Activated CD8-positive, alpha-beta memory T cell treated with anti-CD3 and anti-CD28 coated beads, Interleukin-2, amount 50 U/mL, for 24 hours (primary cell): ENCODE data around the gene SHROOM1.
"Not testable (repeated sequence)": the region's sequence is repeated elsewhere in the genome, so short reads cannot be mapped to it uniquely, and the experiment has no call there.

Source experiments
- DNase-seq: peaks from one replicate; pipeline ENCODE4 v3.0.0-alpha.2; 2020; ENCODE audit errors: extremely low read depth

The SHROOM1 gene

DNA sequence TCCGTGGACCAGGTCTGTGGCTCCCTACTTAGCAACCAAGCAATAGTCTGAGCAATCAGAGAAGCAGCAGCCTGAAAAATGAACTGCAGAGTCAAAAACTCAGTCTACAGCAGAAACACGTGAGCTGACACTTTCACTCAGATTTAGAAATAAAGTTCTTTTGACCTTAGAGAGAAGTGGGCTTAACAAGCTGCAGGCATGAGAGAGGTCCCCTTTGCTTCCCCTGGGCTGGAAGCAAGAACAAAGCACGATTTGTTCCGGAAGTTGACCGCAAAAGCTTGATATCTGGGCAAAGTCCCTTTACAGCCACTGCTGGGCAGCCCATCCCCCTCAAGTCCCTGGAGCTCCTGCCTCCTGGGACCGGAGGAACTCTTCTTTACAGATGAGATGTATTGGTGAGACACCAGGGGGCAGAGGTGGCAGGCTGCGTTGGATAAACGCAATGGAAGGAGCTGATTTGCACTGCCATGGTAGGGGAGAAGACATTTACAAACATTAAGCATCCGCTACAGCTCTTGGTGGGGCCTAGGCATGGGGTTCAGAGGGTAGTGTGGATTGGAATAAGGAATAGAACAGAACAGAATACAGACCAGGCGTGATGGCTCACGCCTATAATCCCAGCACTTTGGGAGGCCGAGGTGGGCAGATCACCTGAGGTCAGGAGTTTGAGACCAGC lies 23.1 kb downstream of the SHROOM1 start:
- DNase-seq: no peak

DNA sequence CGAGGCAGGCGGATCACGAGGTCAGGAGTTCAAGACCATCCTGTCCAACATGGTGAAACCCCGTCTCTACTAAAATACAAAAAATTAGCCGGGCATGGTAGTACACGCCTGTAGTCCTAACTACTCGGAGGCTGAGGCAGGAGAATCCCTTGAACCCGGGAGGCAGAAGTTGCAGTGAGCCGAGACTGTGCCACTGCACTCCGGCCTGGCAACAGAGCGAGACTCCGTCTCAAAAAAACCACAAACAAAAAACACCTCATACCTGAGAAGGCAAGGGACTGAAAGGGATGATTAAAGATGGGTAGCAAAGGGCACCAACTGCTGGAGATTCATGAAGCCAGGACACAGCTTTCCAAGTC lies 23.7 kb downstream of the SHROOM1 start:
- DNase-seq: not testable (repeated sequence)

DNA sequence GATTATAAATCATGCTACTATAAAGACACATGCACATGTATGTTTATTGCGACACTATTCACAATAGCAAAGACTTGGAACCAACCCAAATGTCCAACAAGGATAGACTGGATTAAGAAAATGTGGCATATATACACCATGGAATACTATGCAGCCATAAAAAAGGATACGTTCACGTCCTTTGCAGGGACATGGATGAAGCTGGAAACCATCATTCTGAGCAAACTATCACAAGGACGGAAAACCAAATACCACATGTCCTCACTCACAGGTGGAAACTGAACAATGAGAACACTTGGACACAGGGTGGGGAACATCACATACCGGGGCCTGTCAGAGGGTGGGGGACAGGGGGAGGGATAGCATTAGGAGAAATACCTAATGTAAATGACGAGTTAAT lies 24.6 kb downstream of the SHROOM1 start:
- not testable (repeated sequence) for DNase-seq

DNA sequence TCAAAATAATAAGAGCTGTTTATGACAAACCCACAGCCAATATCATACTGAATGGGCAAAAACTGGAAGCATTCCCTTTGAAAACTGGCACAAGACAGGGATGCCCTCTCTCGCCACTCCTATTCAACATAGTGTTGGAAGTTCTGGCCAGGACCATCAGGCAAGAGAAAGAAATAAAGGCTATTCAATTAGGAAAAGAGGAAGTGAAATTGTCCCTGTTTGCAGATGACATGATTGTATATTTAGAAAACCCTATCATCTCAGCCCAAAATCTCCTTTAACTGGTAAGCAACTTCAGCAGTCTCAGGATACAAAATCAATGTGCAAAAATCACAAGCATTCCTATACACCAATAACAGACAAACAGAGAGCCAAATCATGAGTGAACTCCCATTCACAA lies 26.2 kb downstream of the SHROOM1 start:
- not testable (repeated sequence) for DNase-seq

DNA sequence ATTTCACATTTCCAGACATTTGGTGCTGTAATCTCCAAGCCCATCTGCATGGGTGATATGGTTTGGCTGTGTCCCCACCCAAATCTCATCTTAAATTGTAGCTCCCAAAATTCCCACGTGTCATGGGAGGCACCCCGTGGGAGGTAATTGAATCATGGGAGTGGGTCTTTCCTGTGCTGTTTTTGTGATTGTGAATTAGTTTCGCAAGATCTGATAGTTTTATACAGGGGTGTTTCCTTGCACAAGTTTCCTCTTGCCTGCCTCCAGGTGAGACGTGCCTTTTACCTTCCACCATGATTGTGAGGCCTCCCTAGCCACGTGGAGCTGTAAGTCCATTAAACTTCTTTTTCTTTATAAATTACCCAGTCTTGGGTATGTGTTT lies 27.8 kb downstream of the SHROOM1 start:
- not testable (repeated sequence) for DNase-seq

DNA sequence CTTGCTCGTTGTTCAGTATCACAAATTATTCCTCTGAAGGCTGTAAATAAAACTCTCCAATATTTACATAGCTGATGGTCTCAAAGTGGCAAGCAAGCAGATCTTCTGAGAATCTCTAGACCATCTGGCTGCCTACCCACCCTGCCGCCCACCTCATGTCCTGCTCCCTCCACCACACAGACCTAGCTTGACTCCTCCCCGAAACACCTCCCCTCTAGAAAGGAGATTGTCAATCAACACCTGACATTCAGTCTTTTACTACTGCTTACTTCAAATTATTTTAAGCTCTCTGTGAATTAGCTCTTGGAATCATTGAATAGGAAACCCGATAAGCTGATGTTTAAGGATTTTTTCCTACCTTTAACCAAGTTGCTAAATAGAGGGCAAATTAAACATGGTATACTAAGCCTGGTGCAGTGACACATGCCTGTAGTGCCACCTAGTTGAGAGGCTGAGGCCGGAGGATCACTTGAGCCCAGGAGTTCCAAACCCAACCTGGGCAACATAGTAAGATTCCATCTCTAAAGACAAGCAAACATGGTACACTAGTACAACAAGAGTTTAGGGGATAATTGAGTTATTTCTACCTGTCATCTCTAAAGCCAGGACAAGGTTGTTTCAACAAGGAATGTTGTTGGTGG lies 28.3 kb downstream of the SHROOM1 start:
- DNase-seq: no peak

DNA sequence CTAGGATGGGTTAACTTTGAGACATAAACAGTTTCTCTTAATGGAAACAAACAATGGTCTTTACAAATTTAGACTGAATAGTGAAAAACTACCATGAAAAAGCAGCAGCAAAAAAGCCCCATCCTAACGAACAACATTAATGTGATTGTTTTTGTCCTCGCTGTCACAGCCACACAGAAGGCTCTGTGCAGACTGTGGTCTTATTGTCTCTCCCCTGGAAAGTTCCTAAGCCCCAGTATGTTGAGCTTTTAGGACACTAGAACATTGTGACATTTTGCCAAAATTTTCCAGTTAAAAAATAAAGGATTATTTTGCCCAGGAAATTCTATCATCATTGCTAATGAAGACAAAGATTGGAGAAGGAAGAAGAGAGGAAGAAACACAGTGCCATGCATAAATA lies 29.9 kb downstream of the SHROOM1 start:
- no peak for DNase-seq

DNA sequence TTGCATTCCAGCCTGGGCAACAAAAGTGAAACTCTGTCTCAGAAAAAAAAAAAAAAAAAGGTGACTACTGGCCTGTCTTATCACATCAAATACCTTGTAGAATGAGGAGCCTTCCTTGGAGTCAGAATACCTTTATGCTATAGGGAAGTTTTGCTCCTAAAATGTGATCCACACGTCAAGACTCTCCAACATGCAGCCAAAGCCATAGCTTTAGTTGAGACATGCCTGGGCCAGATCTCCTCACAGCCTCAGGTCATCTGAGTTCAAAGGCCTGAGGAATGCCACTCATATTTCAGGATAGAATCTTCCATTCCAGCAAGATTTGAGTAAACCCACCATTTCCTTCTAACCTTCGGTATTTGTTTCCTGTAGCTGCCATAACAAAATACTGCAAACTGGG lies 31.1 kb downstream of the SHROOM1 start:
- DNase-seq: no peak

DNA sequence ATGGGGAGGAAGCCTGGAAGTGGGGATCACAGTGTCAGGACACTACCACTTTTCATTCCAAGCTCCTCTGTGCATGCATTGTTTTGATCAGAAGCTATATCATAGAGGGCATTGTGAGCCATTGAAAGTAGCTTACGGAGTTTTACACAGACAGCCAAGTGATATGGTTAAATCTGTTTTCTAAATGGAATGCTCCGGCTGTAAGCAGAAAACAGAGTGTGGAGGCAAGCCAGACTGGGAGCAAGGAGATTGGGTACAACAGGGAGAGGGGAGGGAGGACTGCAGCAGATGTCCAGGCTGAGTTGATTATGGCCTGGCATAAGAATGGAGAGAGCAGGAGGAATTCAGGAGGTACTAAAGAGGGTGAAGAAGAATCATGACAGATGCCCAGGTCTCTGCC lies 32.8 kb downstream of the SHROOM1 start:
- DNase-seq: no peak

DNA sequence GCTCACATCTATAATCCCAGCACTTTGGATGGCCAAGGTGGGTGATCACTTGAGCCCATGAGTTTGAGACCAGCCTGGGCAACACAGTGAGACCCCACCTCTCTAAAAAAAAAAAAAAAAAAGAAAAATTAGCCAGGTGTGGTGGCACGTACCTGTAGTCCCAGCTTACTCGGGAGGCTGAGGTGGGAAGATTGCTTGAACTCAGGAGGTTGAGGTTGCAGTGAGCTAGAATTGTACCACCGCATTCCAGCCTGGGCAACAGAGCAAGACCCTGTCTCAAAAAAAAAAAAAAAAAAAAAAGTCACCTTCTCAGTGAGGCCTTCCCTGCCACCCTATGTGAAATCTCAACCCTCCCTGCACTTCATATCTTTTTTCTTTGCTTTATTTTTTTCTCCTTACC lies 39.4 kb downstream of the SHROOM1 start:
- no peak for DNase-seq

DNA sequence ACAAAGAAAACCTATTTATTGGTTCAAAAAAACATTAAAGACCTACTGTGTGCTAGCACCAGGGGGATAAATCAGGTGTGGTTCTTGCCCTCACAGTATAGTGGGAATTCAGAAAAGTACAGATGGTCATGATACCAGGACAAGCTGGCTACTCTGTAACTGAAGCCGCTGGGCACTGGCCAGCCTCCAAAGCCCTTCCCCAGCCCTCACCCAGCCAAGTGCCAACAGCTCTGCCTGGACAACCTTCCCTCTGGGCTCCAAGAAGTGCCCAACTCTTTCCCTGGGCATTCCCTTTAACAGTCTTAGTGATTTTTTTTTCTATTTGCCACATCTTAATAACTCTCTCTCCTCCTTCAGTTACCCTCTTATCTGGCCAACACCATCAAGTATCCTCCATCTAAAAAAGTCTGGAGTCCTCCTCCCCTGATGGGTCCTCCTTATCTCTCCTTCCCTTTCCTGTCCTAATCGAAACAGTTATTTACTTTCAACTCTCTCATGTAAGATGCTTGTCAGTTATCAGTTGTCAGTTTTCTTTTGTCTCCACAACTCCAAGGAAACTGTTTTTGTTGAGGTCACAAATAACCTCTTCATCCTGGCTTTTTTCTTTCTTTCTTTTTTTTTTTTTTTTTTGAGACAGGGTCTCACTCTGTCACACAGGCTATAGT lies 40.1 kb downstream of the SHROOM1 start:
- DNase-seq: no peak

DNA sequence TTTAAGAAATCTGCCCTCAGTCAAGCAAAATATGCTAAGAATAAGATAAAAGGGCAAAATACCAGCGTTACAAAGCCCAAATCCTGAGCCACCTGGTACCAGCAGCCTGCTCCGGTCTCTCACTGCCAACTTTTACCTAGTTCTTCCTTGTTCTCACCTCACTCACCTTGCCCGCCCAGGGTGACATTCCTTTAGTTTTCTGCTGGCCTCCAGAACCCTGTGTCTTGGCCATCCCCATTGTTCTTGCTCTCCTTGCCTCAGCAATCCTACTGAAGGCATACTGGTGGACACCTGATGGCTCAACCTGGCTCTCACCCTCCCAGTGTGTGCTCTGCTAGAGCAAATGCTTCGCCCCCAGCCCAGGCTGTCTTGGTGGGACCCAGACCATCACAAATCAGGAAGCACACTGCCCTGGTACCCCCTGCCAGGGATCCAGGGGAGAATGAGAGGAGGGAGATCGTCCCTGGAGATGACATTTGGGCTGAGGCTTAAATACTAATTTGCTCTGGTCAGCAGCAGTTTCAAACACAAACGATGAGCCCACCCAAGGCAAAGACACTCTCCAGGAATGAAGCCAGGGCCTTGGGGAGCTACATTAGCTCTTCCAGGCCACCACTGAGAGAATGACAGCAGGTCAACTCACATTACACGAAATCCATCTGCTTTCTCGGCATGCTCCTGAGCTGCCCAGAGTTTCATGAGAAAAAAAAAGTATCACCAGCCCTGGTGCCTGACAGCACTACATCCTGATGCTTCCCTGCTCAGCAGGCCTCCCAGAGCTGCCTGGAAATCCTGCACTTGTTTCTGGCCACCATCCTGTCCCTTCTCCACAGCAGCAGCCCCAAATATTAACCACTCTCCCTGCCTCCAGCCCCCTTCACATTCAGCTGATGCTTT lies 41.2 kb downstream of the SHROOM1 start:
- DNase-seq: no peak

DNA sequence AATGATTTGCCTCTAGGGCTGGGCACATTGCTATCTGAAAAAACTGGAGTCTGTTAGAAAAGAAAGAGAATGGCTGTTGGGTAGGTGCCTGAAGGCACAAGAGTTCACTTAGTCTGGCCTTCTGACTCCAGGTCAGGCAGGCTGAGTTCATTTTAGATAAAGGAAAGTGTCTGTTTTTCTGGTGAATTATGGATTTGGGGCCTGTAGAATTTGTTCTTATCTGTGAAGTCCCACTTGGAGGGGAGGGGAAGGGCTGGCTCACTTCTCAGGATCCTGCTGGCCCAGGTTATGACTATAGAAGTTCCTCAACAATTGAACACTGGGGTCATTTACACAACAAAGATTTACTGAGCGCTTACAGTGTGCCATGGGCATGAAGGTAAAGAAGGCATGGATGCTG lies 41.9 kb downstream of the SHROOM1 start:
- DNase-seq: no peak

DNA sequence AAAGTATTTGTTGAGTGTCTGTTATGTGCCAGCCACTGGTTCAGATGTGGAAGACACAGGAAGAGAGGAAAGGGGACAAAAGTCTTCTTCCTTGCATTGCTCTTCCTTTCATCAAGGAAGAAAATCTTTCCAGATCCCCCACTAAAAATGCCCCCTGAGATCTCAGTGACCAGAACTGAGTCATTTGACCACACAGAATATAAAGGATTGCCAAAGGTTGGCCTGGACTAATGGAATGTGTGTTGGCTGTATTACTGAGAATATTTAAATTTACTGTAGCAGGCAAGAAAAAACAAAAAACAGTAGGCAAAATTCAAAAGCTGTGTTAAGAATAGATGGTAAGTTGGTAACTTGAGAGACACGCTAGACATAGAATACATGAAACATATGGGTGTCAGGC lies 43.4 kb downstream of the SHROOM1 start:
- no peak for DNase-seq

DNA sequence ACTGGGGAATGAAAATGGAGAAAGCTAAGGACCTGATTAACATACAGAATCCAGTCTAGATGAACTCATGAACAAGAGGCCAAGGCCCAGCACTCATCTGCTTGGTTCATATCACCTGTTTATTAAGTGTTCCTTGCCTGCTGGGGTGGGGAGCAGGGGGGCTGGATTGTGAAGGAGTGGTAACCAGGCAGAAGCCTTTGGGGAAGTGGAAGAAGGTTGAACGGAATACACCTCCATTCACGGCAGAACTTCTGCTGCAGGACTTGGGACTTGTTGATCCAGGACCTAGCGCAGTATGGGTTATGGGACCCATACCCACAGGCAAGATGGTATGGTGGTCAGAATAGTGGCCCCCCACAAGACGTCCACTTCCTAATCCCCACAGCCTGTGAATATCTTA lies 44.6 kb downstream of the SHROOM1 start:
- no peak for DNase-seq

DNA sequence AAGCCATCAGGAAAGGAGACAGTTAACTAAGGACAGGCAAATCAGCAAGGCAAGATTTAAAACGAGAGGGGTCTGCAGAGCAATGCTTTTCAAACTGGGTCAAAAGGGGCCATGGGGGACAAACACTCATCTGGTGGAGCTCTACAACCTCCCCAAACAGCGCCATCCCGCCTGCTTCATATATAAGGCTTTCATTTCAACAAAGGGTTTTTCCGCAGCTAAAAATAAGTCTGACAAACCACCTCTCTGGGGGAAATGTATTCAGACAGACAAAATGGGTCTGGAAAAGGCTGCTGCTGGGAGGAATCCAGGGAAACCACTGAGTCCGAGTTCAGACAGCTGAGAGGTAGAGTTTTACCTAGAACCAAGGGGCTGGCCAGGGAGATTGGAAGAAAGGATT lies 45.1 kb downstream of the SHROOM1 start:
- DNase-seq: no peak

DNA sequence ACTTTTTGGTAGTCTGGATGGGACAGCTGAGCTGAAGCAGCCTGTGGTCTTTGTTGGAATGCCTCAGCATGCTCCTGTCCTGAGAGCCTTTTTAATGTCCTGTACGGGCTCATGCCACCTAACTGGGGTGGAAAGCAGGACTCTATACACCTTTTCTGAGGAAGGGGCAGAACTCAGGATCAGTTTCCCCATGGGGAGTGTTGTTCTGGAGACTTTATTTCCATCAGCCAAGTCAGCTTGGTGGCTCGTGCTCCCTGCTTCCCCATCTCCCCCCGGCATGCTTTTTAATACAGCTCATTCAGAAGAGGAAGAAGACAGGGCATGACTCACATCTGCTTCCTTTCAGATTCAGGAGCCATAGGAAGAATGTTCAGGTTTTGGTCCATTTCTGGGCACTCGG lies 48.3 kb downstream of the SHROOM1 start:
- DNase-seq: no peak

DNA sequence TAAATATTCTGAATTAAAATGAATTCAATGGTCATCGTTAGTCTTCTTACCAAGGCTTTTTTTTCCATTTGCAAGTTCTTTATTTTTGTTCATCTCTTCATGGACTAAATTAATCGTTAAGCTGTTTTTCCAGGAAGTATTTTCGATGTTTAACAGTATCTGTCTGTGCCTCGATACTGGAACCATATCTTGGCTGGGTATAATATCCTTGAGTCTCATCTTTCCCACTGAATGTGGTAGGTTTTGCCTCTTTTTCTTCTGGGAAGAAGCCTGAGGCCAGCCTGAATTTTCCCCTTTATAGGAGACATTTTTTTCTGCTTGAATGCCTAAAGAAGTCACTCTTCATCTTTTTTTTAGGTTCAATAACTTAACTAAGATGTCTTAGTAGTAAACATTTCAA lies 49.4 kb downstream of the SHROOM1 start:
- no peak for DNase-seq

DNA sequence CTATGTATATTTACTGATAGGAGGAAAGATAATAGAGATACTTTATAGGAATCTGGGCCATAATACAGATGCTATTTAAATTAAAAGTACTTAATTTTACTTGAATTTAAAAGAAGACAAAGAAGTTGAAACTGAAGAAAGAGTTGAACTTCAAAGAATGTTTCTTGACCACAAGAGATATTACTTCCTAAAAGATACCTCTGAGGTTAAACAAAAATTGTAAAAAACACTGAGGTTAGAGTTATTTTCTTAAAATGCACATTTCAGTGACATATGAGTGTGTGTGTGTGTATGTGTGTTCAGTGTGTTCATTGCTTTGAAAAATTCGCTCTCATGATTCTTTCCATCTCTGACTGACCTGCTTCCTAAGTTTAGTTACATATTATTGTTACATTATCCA lies 49.9 kb downstream of the SHROOM1 start:
- DNase-seq: no peak

DNA sequence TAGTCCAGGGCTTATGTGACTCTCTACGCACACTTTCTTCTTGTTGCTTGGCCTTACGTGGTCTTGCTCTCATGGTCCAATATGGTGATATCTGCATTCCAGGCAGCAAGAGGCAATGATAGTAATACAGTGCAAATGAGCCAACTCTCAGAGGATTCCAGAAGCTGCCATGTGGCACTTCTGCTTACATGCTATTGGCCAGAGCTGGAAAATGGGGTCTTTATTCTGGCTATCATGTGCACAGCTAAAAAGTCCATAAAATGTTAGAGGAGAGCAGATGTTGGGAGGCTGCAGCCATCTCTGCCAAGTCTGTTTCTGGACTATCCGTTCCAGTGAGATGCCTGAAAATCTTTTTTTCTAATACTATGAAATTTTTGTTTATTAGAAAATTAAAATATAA lies 50.5 kb downstream of the SHROOM1 start:
- no peak for DNase-seq

DNA sequence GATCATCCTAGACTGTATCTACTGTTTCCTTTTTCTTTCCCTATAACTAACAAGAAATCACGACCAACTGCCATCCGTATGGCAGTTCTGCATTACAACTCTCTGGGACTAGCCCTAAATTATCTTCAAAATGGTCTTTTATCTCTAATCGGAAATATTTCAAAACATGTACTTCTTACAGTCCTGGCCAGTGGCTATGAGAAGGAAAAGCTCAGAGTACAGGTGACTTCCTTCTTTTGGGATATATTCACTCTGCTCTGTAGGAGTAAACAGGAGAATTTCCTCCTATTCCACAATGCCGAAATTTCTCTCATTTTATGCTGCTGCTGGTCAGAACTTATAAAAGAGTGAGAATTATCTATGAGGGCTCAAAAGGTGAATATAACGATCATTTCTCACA lies 51.6 kb downstream of the SHROOM1 start:
- no peak for DNase-seq

DNA sequence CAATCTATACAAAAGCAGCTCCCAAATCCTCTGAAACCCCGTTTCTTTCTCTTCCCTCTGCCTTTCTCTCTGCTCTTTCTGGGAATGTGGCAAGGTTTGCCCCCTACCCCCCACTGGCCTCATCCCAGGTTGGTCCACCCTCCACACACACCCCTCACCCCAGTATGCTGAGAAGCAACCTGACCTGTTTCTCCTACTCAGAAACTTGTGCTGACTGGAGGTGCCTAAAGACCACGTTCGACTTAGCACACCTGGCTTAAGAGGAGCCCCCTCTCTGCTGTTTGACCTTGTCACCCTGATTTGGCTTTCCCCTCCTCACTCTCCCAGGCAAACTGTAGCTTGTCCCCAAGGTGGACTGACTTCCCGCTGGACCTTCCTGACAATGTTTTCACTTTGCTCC lies 52.3 kb downstream of the SHROOM1 start:
- no peak for DNase-seq
